H9 (cell line): Measurements from ENCODE around the gene TSTD1. TPM values are rescaled to one million over a fixed set of nuclear protein-coding genes. Genes with fewer than 3 reads are reported as not detected.

Experiments
- DNase-seq: peaks from one replicate; pipeline ENCODE4 v3.0.0-alpha.2; 2017
- H2AFZ ChIP-seq: one replicate; pipeline ENCODE4 v1.6.1; 2013; ENCODE audit warnings: mild to moderate bottlenecking, low read length, control low read depth, moderate library complexity
- H2AK5ac ChIP-seq: 2 replicates; pipeline ENCODE4 v1.6.1; 2013; ENCODE audit warnings: low read length, control low read depth, mixed read lengths; ENCODE audit not compliant: insufficient read length
- H2BK120ac ChIP-seq: one replicate; pipeline ENCODE4 v1.6.1; 2013; ENCODE audit warnings: low read depth, mild to moderate bottlenecking, low read length, control low read depth, inconsistent platforms; ENCODE audit not compliant: poor library complexity, severe bottlenecking
- H2BK12ac ChIP-seq: 2 replicates; pipeline ENCODE4 v1.6.1; 2013; ENCODE audit warnings: low read length, control low read depth, mixed read lengths, low read depth; ENCODE audit not compliant: insufficient read length
- H2BK15ac ChIP-seq: 2 replicates; pipeline ENCODE4 v1.6.1; 2013; ENCODE audit warnings: low read depth, low read length, control low read depth
- H2BK20ac ChIP-seq: one replicate; pipeline ENCODE4 v1.6.1; 2013; ENCODE audit warnings: low read depth, mild to moderate bottlenecking, low read length, control low read depth, inconsistent platforms; ENCODE audit not compliant: poor library complexity, severe bottlenecking
- H2BK5ac ChIP-seq: 2 replicates; pipeline ENCODE4 v1.6.1; 2013; ENCODE audit warnings: low read length, control low read depth, mixed read lengths; ENCODE audit not compliant: insufficient read length
- H3K14ac ChIP-seq: 2 replicates; pipeline ENCODE4 v1.6.1; 2013; ENCODE audit warnings: low read length, control low read depth; ENCODE audit not compliant: insufficient read depth
- H3K18ac ChIP-seq: 2 replicates; pipeline ENCODE4 v1.6.1; 2013; ENCODE audit warnings: low read depth, mild to moderate bottlenecking, mixed read lengths, low read length, control low read depth; ENCODE audit not compliant: insufficient read length
- H3K23ac ChIP-seq: 2 replicates; pipeline ENCODE4 v1.6.1; 2013; ENCODE audit warnings: low read length, control low read depth, mixed read lengths, low read depth; ENCODE audit not compliant: insufficient read length
- H3K23me2 ChIP-seq: 2 replicates; pipeline ENCODE4 v1.6.1; 2013; ENCODE audit warnings: low read depth, mild to moderate bottlenecking, mixed read lengths, low read length, control low read depth; ENCODE audit not compliant: insufficient read length, poor library complexity, severe bottlenecking
- H3K27ac ChIP-seq: 2 replicates; pipeline ENCODE4 v1.5.1; 2013; ENCODE audit warnings: low read length, control low read depth, mixed read lengths, low read depth; ENCODE audit not compliant: insufficient read length
- H3K27me3 ChIP-seq: 2 replicates; pipeline ENCODE4 v1.6.1; 2013; ENCODE audit warnings: low read length, control low read depth, inconsistent platforms; ENCODE audit not compliant: insufficient read depth
- H3K4ac ChIP-seq: 2 replicates; pipeline ENCODE4 v1.6.1; 2013; ENCODE audit warnings: low read depth, mild to moderate bottlenecking, control low read depth, inconsistent platforms, low read length, moderate library complexity
- H3K4me1 ChIP-seq: 2 replicates; pipeline ENCODE4 v1.6.1; 2013; ENCODE audit warnings: low read length, control low read depth, inconsistent platforms; ENCODE audit not compliant: insufficient read depth
- H3K4me2 ChIP-seq: 2 replicates; pipeline ENCODE4 v1.6.1; 2013; ENCODE audit warnings: low read length, control low read depth, mixed read lengths; ENCODE audit not compliant: insufficient read length, insufficient read depth
- H3K56ac ChIP-seq: 2 replicates; pipeline ENCODE4 v1.6.1; 2013; ENCODE audit warnings: low read depth, mild to moderate bottlenecking, mixed read lengths, low read length, control low read depth; ENCODE audit not compliant: insufficient read length
- H3K79me1 ChIP-seq: 2 replicates; pipeline ENCODE4 v1.6.1; 2013; ENCODE audit warnings: low read depth, mild to moderate bottlenecking, moderate library complexity, low read length, control low read depth, inconsistent platforms; ENCODE audit not compliant: insufficient read depth, poor library complexity, severe bottlenecking
- H3K79me2 ChIP-seq: 2 replicates; pipeline ENCODE4 v1.6.1; 2013; ENCODE audit warnings: low read length, control low read depth, inconsistent platforms; ENCODE audit not compliant: insufficient read depth
- H3K9ac ChIP-seq: 2 replicates; pipeline ENCODE4 v1.6.1; 2013; ENCODE audit warnings: low read length, control low read depth, mixed read lengths; ENCODE audit not compliant: insufficient read length; ENCODE audit errors: extremely low read depth
- H3K9me3 ChIP-seq: one replicate; pipeline ENCODE4 v1.6.1; 2013; ENCODE audit warnings: low read depth, low read length, inconsistent platforms; ENCODE audit not compliant: control insufficient read depth
- H3T11ph ChIP-seq: one replicate; pipeline ENCODE4 v1.6.1; 2013; ENCODE audit warnings: mild to moderate bottlenecking, low read length, control low read depth, inconsistent platforms
- H4K20me1 ChIP-seq: one replicate; pipeline ENCODE4 v1.6.1; 2013; ENCODE audit not compliant: control insufficient read depth, insufficient read length, insufficient read depth
- H4K5ac ChIP-seq: 2 replicates; pipeline ENCODE4 v1.6.1; 2013; ENCODE audit warnings: low read depth, mild to moderate bottlenecking, mixed read lengths, low read length, control low read depth; ENCODE audit not compliant: insufficient read length
- H4K8ac ChIP-seq: replicated peaks from 2 replicates; pipeline ENCODE4 v1.6.1; 2013; ENCODE audit warnings: low read length, control low read depth, mixed read lengths, low read depth; ENCODE audit not compliant: insufficient read length
- H4K91ac ChIP-seq: 2 replicates; pipeline ENCODE4 v1.6.1; 2013; ENCODE audit warnings: low read depth, mild to moderate bottlenecking, moderate library complexity, mixed read lengths, low read length, control low read depth; ENCODE audit not compliant: insufficient read length
- H3K27ac Mint-ChIP-seq, 3 experiments: 2 replicates in 2 of 3; 3 replicates in 1 of 3; pipeline ENCODE4 v1.8.0; 2020 to 2021; ENCODE audit warnings: mixed read lengths in 3 of 3, mild to moderate bottlenecking in 1 of 3, moderate library complexity in 1 of 3
- H3K27me3 Mint-ChIP-seq: 2 replicates; pipeline ENCODE4 v1.8.0; 2021; ENCODE audit warnings: low read depth, mild to moderate bottlenecking, moderate library complexity, mixed read lengths
- H3K36me3 Mint-ChIP-seq, 3 experiments: 2 replicates in 2 of 3; 3 replicates in 1 of 3; pipeline ENCODE4 v1.8.0; 2020 to 2021; ENCODE audit warnings: low read depth in 3 of 3, mixed read lengths in 3 of 3; ENCODE audit not compliant: insufficient read depth in 1 of 3
- H3K4me1 Mint-ChIP-seq, 2 experiments: 2 replicates each; pipeline ENCODE4 v1.8.0; 2020; ENCODE audit warnings: mixed read lengths in 2 of 2
- H3K4me3 Mint-ChIP-seq, 2 experiments: 2 replicates in 1 of 2; 3 replicates in 1 of 2; pipeline ENCODE4 v1.8.0; 2020 to 2021; ENCODE audit warnings: mild to moderate bottlenecking in 2 of 2, mixed read lengths in 2 of 2, moderate library complexity in 1 of 2
- H3K9me3 Mint-ChIP-seq, 2 experiments: 2 replicates in 1 of 2; 3 replicates in 1 of 2; pipeline ENCODE4 v1.8.0; 2020; ENCODE audit warnings: mild to moderate bottlenecking in 2 of 2, mixed read lengths in 2 of 2, moderate library complexity in 1 of 2
- WGBS: extraction: QIAGEN DNeasy Blood & Tissue Kit; methylation state at CpG from one replicate; pipeline ENCODE4 v1.1.7; 2013; ENCODE audit warnings: missing lambda C conversion rate, low lambda C conversion rate, mixed read lengths; ENCODE audit not compliant: insufficient read length; ENCODE audit errors: extremely low coverage; 5-methylcytosine and 5-hydroxymethylcytosine counted together
- total RNA-seq: library from RNA; stranded (reverse); gene quantifications from 2 replicates; pipeline ENCODE4 v1.2.1, GENCODE V29; 2021
- TF ChIP-seq, protein P1 (sequence below): fragments of 200-600 bp; sonication (generic); conservative IDR thresholded peaks from 3 replicates; pipeline ENCODE4 v1.8.0; 2021; ENCODE audit warnings: antibody characterized with exemption, mild to moderate bottlenecking

The TSTD1 gene
- total RNA-seq, 1 experiment from 2014 or later, result 73.7 TPM

- Histone ChIP-seq H3K27ac (no peak overlapping the region), H3K4me1 (peaks cover 2% of the 10 kb centered on the region), H2BK20ac (no peak overlapping the region), H3K9me3 (no peaks in the 10 kb centered on the region), H3K79me1 (no peaks in the 10 kb centered on the region), H4K5ac (no peak overlapping the region), H2BK120ac (no peak overlapping the region), H3K56ac (no peak overlapping the region), H3K27me3 (no peaks in the 10 kb centered on the region), H2BK12ac (no peak overlapping the region), H3K79me2 (peaks cover 3% of the 10 kb centered on the region; the same call in 1 of the 2 replicates), H4K91ac (no peak overlapping the region), H3T11ph (no peak overlapping the region), H2AK5ac (no peak overlapping the region), H3K23me2 (peaks cover 8% of the 10 kb centered on the region), H3K14ac (no peak overlapping the region), H3K18ac (no peak overlapping the region), H3K4me2 (no peak overlapping the region), H2BK5ac (no peak overlapping the region), H2AFZ (no peak overlapping the region), H4K20me1 (no peaks in the 10 kb centered on the region), H3K23ac (no peak overlapping the region), H2BK15ac (no peak overlapping the region), H3K4ac (no peak overlapping the region), H4K8ac (no peak overlapping the region), H3K9ac (no peak overlapping the region)
- Mint-ChIP-seq H3K9me3 (no peaks in the 10 kb centered on the region; a peak in 1 of 5 replicates), H3K4me3 (peak overlapping the region; percentile 57 to 82), H3K36me3 (peaks cover 32 to 49% (median 40%) of the 10 kb centered on the region in 3 experiments; a peak in 6 of 7 replicates), H3K27me3 (no peaks in the 10 kb centered on the region; the same call in 1 of the 2 replicates), H3K4me1 (peaks cover 22 to 39% of the 10 kb centered on the region in 2 experiments), H3K27ac (peak overlapping the region in 1 of 3 experiments; percentile 74; a peak in 1 of 7 replicates)
- no CpG with 5 or more reads among the region's 5 CpGs for WGBS
- no peak for DNase-seq
- TF ChIP-seq, protein P1, sequence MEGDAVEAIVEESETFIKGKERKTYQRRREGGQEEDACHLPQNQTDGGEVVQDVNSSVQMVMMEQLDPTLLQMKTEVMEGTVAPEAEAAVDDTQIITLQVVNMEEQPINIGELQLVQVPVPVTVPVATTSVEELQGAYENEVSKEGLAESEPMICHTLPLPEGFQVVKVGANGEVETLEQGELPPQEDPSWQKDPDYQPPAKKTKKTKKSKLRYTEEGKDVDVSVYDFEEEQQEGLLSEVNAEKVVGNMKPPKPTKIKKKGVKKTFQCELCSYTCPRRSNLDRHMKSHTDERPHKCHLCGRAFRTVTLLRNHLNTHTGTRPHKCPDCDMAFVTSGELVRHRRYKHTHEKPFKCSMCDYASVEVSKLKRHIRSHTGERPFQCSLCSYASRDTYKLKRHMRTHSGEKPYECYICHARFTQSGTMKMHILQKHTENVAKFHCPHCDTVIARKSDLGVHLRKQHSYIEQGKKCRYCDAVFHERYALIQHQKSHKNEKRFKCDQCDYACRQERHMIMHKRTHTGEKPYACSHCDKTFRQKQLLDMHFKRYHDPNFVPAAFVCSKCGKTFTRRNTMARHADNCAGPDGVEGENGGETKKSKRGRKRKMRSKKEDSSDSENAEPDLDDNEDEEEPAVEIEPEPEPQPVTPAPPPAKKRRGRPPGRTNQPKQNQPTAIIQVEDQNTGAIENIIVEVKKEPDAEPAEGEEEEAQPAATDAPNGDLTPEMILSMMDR, result no peak
These were observed 782 bp upstream of the TSTD1 start for GRCh38 chr1:161039546-161039945.
